CD4-positive, alpha-beta T cell (primary cell): ENCODE results near the gene CYB5B. TPM values are rescaled to one million over a fixed set of nuclear protein-coding genes. Genes with fewer than 3 reads are reported as not detected.

Experiments used
- ATAC-seq: fragments of 200-7000 bp; cut with Tn5 transposase; one replicate; pipeline ENCODE4 v1.10.0; 2022; ENCODE audit warnings: mild to moderate bottlenecking; ENCODE audit not compliant: poor library complexity
- CTCF ChIA-PET: fragments of 350-600 bp; sonication (Branson Sonifier 250); formaldehyde crosslinking; loops from one replicate; lab custom pipeline; 2021; ENCODE audit warnings: antibody characterized with exemption, inconsistent platforms; lab: Charles Lee
- POLR2A ChIA-PET: fragments of 350-600 bp; sonication (Branson Sonifier 250); formaldehyde crosslinking; loops from one replicate; lab custom pipeline; 2021; ENCODE audit warnings: antibody characterized with exemption, inconsistent platforms; lab: Charles Lee
- DNase-seq, 14 experiments: peaks; one replicate each; pipeline ENCODE4 v3.0.0-alpha.2; 2013 to 2020; ENCODE audit warnings: mixed read lengths in 2 of 14
- H3K27ac ChIP-seq, 2 donors: one replicate each; pipeline versions ENCODE4 v1.5.1 to v1.7.0; 2013; ENCODE audit warnings: low read length in 2 of 2, low read depth in 1 of 2, mild to moderate bottlenecking in 1 of 2
- H3K27me3 ChIP-seq, 2 experiments: 1 replicate in 1 of 2; 2 replicates in 1 of 2; pipeline versions ENCODE4 v1.6.1 to v1.7.0; 2013; ENCODE audit warnings: low read length in 2 of 2, control low read depth in 1 of 2, mild to moderate bottlenecking in 1 of 2, moderate library complexity in 1 of 2; ENCODE audit not compliant: insufficient read depth in 2 of 2, control insufficient read depth in 1 of 2
- H3K36me3 ChIP-seq: one replicate; pipeline ENCODE4 v1.6.1; 2013; ENCODE audit warnings: low read length, control low read depth; ENCODE audit not compliant: insufficient read depth
- H3K4me1 ChIP-seq: one replicate; pipeline ENCODE4 v1.6.1; 2013; ENCODE audit warnings: low read length, control low read depth; ENCODE audit not compliant: insufficient read depth
- H3K4me3 ChIP-seq: one replicate; pipeline ENCODE4 v1.5.1; 2013; ENCODE audit warnings: mild to moderate bottlenecking, low read length, moderate library complexity
- H3K9me3 ChIP-seq, 2 experiments: 1 replicate in 1 of 2; 2 replicates in 1 of 2; pipeline versions ENCODE4 v1.6.1 to v1.7.0; 2013; ENCODE audit warnings: low read length in 2 of 2, mild to moderate bottlenecking in 2 of 2, control low read depth in 1 of 2, moderate library complexity in 1 of 2; ENCODE audit not compliant: control insufficient read depth in 1 of 2, insufficient read depth in 1 of 2
- H3K27ac Mint-ChIP-seq: one replicate; pipeline ENCODE4 v1.8.0; 2020; ENCODE audit warnings: mixed read lengths
- H3K27me3 Mint-ChIP-seq: one replicate; pipeline ENCODE4 v1.8.0; 2021; ENCODE audit warnings: mixed read lengths
- H3K36me3 Mint-ChIP-seq: one replicate; pipeline ENCODE4 v1.8.0; 2021; ENCODE audit warnings: low read depth, mixed read lengths
- H3K4me1 Mint-ChIP-seq: one replicate; pipeline ENCODE4 v1.8.0; 2021; ENCODE audit warnings: low read depth, mixed read lengths
- H3K4me3 Mint-ChIP-seq: one replicate; pipeline ENCODE4 v1.8.0; 2020; ENCODE audit warnings: mild to moderate bottlenecking, mixed read lengths
- H3K9me3 Mint-ChIP-seq: one replicate; pipeline ENCODE4 v1.8.0; 2020; ENCODE audit warnings: mixed read lengths
- intact Hi-C, 2 experiments: fragments of 100-400 bp; cut with DNase I in 1 of 2; cut with micrococcal nuclease in 1 of 2; formaldehyde crosslinking; loops; one replicate each; pipeline versions ENCODE4 v1.15.1 to v1.9.0; 2023 to 2025; cut with DNase I, micrococcal nuclease
- total RNA-seq, 174 experiments: library from RNA in 2 of 174; stranded (reverse) in 2 of 174; gene quantifications; one replicate each; pipeline ENCODE4 v1.2.3 and lab custom pipeline; 2021 to 2026
- TF ChIP-seq, protein P1 (sequence below): fragments of 200-600 bp; IDR thresholded peaks from one replicate; pipeline ENCODE4 v1.8.0; 2022; ENCODE audit warnings: antibody characterized with exemption, mild to moderate bottlenecking

The CYB5B gene
- total RNA-seq, 2 experiments from 2014 or later, result 16.0 to 18.3 TPM

DNA sequence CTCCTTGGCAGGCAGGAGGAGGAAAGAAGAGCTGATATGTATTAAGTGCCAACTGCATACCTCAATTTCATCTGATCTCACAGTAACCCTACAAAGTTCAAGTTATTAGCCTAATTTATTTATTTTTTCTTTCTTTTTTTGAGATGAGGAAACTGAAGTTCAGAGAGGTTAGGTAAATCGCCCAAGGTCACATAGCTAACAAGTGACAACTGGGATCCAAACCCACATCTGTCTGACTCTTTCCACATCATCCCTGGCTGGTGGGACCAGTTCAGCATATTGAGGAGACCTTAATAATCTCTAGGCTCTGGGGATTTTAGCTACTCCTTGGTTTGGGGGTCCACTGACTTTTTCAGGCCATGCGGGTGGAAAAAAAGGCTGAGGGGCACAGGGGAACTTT is 60.9 kb downstream of the CYB5B start:
- intact Hi-C loops, result no loop called here

DNA sequence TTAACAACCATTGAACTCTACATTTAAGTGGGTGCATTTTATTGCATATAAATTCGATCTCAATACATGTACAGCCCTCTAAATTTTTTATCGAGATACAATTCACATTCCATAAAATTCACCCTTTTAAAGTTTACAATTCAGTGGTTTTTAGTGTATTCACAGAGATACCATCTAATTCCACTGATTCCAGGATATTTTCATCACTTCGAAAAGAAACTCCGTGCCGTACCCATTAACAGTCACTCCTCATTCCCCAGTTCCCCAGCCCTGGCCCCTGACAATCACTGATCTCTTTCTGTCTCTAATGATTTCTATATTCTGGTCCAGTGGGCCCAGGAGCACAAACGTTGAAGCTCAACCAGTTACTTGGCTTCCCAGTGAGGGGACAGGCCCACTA is 61.4 kb downstream of the CYB5B start:
- H3K36me3 ChIP-seq, result no peaks in the 10 kb centered on the region
- intact Hi-C loops, result no loop called here
- no peak for DNase-seq
- no peak for ATAC-seq
- Mint-ChIP-seq H3K4me3 (no peak overlapping the region), H3K27me3 (no peaks in the 10 kb centered on the region), H3K4me1 (no peaks in the 10 kb centered on the region), H3K9me3 (no peaks in the 10 kb centered on the region), H3K36me3 (no peaks in the 10 kb centered on the region), H3K27ac (no peak overlapping the region)
- POLR2A ChIA-PET, result no interaction called here
- H3K9me3 ChIP-seq, result no peaks in the 10 kb centered on the region
- CTCF ChIA-PET, result no interaction called here
- H3K4me1 ChIP-seq, result no peaks in the 10 kb centered on the region
- no peak overlapping the region for H3K27ac ChIP-seq
- H3K4me3 ChIP-seq, result no peak overlapping the region
- H3K27me3 ChIP-seq, result no peaks in the 10 kb centered on the region
- TF ChIP-seq, protein P1, sequence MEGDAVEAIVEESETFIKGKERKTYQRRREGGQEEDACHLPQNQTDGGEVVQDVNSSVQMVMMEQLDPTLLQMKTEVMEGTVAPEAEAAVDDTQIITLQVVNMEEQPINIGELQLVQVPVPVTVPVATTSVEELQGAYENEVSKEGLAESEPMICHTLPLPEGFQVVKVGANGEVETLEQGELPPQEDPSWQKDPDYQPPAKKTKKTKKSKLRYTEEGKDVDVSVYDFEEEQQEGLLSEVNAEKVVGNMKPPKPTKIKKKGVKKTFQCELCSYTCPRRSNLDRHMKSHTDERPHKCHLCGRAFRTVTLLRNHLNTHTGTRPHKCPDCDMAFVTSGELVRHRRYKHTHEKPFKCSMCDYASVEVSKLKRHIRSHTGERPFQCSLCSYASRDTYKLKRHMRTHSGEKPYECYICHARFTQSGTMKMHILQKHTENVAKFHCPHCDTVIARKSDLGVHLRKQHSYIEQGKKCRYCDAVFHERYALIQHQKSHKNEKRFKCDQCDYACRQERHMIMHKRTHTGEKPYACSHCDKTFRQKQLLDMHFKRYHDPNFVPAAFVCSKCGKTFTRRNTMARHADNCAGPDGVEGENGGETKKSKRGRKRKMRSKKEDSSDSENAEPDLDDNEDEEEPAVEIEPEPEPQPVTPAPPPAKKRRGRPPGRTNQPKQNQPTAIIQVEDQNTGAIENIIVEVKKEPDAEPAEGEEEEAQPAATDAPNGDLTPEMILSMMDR, result no peak

More for the DNA sequence above, 60.9 kb downstream of the CYB5B start:
- no peaks in the 10 kb centered on the region for H3K4me1 ChIP-seq
- DNase-seq (no peak), ATAC-seq (no peak)
- no peaks in the 10 kb centered on the region for H3K27me3 Mint-ChIP-seq
- POLR2A ChIA-PET, result no interaction called here
- no peak overlapping the region for H3K4me3 ChIP-seq
- TF ChIP-seq, protein P1, result no peak
- H3K4me1 Mint-ChIP-seq, result no peaks in the 10 kb centered on the region
- H3K36me3 Mint-ChIP-seq, result no peaks in the 10 kb centered on the region
- no peak overlapping the region for H3K4me3 Mint-ChIP-seq
- H3K27ac Mint-ChIP-seq, result no peak overlapping the region
- H3K27me3 ChIP-seq, result no peaks in the 10 kb centered on the region
- no peaks in the 10 kb centered on the region for H3K9me3 Mint-ChIP-seq
- no peaks in the 10 kb centered on the region for H3K9me3 ChIP-seq
- H3K36me3 ChIP-seq, result no peaks in the 10 kb centered on the region
- CTCF ChIA-PET, result interaction anchor here (0.6 kb wide), 1 partner anchor 15 kb away, joined by 4 read pairs; no protein-coding TSS in a partner anchor
- no peak overlapping the region for H3K27ac ChIP-seq

DNA sequence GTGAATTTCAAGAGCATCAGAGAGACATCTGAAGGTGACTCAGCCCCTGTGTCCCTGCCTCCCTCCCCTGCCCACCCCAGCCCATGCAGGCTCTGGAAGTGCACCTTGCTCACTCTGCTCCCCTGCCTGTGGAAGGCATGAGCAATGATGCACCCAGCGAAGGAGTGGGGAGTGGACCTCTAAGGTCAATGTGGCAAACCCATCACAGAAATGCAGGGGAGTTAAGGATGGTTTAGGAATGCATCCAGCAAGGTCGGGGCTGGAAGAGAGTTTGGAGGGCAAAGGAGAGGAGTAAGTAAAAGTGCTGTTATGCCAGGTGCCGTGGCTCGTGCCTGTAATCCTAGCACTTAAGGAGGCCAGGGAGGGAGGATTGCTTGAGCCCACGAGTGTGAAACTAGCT is 61.9 kb downstream of the CYB5B start:
- H3K4me1 Mint-ChIP-seq, result no peaks in the 10 kb centered on the region
- intact Hi-C loops, result no loop called here
- H3K9me3 ChIP-seq, result no peaks in the 10 kb centered on the region
- no peak overlapping the region for H3K27ac Mint-ChIP-seq
- ATAC-seq (no peak), DNase-seq (no peak)
- no peak overlapping the region for H3K4me3 Mint-ChIP-seq
- ChIA-PET CTCF (no interaction called here), POLR2A (no interaction called here)
- H3K36me3 ChIP-seq, result no peaks in the 10 kb centered on the region
- TF ChIP-seq, protein P1, result no peak
- no peak overlapping the region for H3K4me3 ChIP-seq
- H3K27me3 ChIP-seq, result no peaks in the 10 kb centered on the region
- no peaks in the 10 kb centered on the region for H3K4me1 ChIP-seq
- H3K36me3 Mint-ChIP-seq, result no peaks in the 10 kb centered on the region
- no peaks in the 10 kb centered on the region for H3K9me3 Mint-ChIP-seq
- H3K27me3 Mint-ChIP-seq, result no peaks in the 10 kb centered on the region
- no peak overlapping the region for H3K27ac ChIP-seq
